ENCODE data around the gene CREBBP. TPM values are rescaled to one million over a fixed set of nuclear protein-coding genes. Genes with fewer than 3 reads are reported as not detected.

Gene CREBBP
- total and polyA plus RNA-seq, 2 experiments from 2014 or later, result 36.9 to 54.8 TPM

GRCh38 chr16:3799354-3799753 is 81.2 kb downstream of the CREBBP start (continued):
- TF ChIP-seq ZNF462 (CRISPR knock-in tag; IDR thresholded peaks at IDR 0.05), result no peak
- no peak for TF ChIP-seq ETS1 (IDR thresholded peaks at IDR 0.05)
- TF ChIP-seq STAT1 (IDR thresholded peaks at IDR 0.05; ENCODE audit: unreplicated experiment), result no peak
- no peak for TF ChIP-seq ZNF114 (CRISPR knock-in tag; IDR thresholded peaks at IDR 0.05)
- TF ChIP-seq CREB1 (CRISPR knock-in tag; IDR thresholded peaks at IDR 0.05; ENCODE audit: low read depth), result no peak
- TF ChIP-seq EZH2phosphoT487 (IDR thresholded peaks at IDR 0.05; ENCODE audit: unreplicated experiment), result no peak
- TF ChIP-seq JUNB (IDR thresholded peaks at IDR 0.05; ENCODE audit: unreplicated experiment), result no peak

- Mint-ChIP-seq H3K27me3 (ENCODE audit: insufficient read depth, low read depth, poor library complexity) (peaks cover 3% of the 10 kb centered on the region), H3K4me1 (peaks cover 20% of the 10 kb centered on the region), H3K9me3 (no peaks in the 10 kb centered on the region), H3K4me3 (no peak overlapping the region), H3K36me3 (ENCODE audit: low read depth) (no peaks in the 10 kb centered on the region), H3K27ac (no peak overlapping the region)
- Histone ChIP-seq H3K4me1 (ENCODE audit: insufficient read depth) (peaks cover 7% of the 10 kb centered on the region; the same call in 1 of the 2 replicates), H3K27me3 (ENCODE audit: insufficient read depth) (no peaks in the 10 kb centered on the region), H4K20me1 (replicated peaks; ENCODE audit: insufficient read depth) (peaks cover 45% of the 10 kb centered on the region), H3F3A (replicated peaks; ENCODE audit: low read depth) (no peaks in the 10 kb centered on the region), H3K36me3 (ENCODE audit: insufficient read depth) (no peaks in the 10 kb centered on the region), H3K79me2 (replicated peaks; ENCODE audit: insufficient read depth) (peaks cover 95% of the 10 kb centered on the region), H2AFZ (no peak overlapping the region), H3K27ac (ENCODE audit: low read depth) (no peak overlapping the region), H3K4me2 (no peak overlapping the region), H3K9me2 (ENCODE audit: insufficient read depth) (no peaks in the 10 kb centered on the region), H3K4me3 (no peak overlapping the region)
- ATAC-seq, result no peak
- TF ChIP-seq EZH2 (IDR thresholded peaks at IDR 0.05; ENCODE audit: low read depth, unreplicated experiment) (no peak), CTCF (conservative IDR thresholded peaks at IDR 0.05; ENCODE audit: low read depth in 2 of 2) (no peak), ETS1 (IDR thresholded peaks at IDR 0.05) (no peak), POLR2AphosphoS5 (IDR thresholded peaks at IDR 0.05; ENCODE audit: low read depth) (no peak)
- no peak for DNase-seq (ENCODE audit: low spot score)
Measured at GRCh38 chr16:3798838-3799237, 81.7 kb downstream of the CREBBP start.
